GM23248 (cell line): ENCODE measurements around the gene TMCC1. TPM values are rescaled to one million over a fixed set of nuclear protein-coding genes. Genes with fewer than 3 reads are reported as not detected.

Experiments used
- DNase-seq: peaks from one replicate; pipeline ENCODE4 v3.0.0-alpha.2; 2015
- H2AFZ ChIP-seq: fragments of 200-600 bp; sonication (generic); 2 replicates; pipeline ENCODE4 v1.6.1; 2016; ENCODE audit warnings: antibody characterized with exemption
- H3F3A ChIP-seq: fragments of 200-600 bp; sonication (generic); 2 replicates; pipeline ENCODE4 v1.6.1; 2016; ENCODE audit warnings: mild to moderate bottlenecking, antibody characterized with exemption, mixed run types; ENCODE audit not compliant: insufficient read depth
- H3K27ac ChIP-seq: fragments of 200-600 bp; sonication (generic); 2 replicates; pipeline ENCODE4 v1.5.1; 2016; ENCODE audit warnings: mild to moderate bottlenecking
- H3K27me3 ChIP-seq: fragments of 200-600 bp; sonication (generic); replicated peaks from 2 replicates; pipeline ENCODE4 v1.6.1; 2016; ENCODE audit warnings: mild to moderate bottlenecking; ENCODE audit not compliant: insufficient read depth
- H3K36me3 ChIP-seq: fragments of 200-600 bp; sonication (generic); 2 replicates; pipeline ENCODE4 v1.6.1; 2016; ENCODE audit warnings: low read depth, mild to moderate bottlenecking
- H3K4me1 ChIP-seq: fragments of 200-600 bp; sonication (generic); 2 replicates; pipeline ENCODE4 v1.6.1; 2016; ENCODE audit warnings: mild to moderate bottlenecking; ENCODE audit not compliant: insufficient read depth
- H3K4me2 ChIP-seq: fragments of 200-600 bp; sonication (generic); one replicate; pipeline ENCODE4 v1.6.1; 2016; ENCODE audit warnings: mild to moderate bottlenecking; ENCODE audit not compliant: unreplicated experiment
- H3K4me3 ChIP-seq: fragments of 200-600 bp; sonication (generic); 2 replicates; pipeline ENCODE4 v1.5.1; 2016; ENCODE audit warnings: mild to moderate bottlenecking
- H3K79me2 ChIP-seq: fragments of 200-600 bp; sonication (generic); 2 replicates; pipeline ENCODE4 v1.6.1; 2016; ENCODE audit warnings: mild to moderate bottlenecking; ENCODE audit not compliant: insufficient read depth
- H3K9ac ChIP-seq: fragments of 200-600 bp; sonication (generic); 2 replicates; pipeline ENCODE4 v1.6.1; 2016; ENCODE audit warnings: mild to moderate bottlenecking
- H3K9me2 ChIP-seq: fragments of 200-600 bp; sonication (generic); 2 replicates; pipeline ENCODE4 v1.6.1; 2016; ENCODE audit warnings: mixed run types, mild to moderate bottlenecking, moderate library complexity; ENCODE audit not compliant: insufficient read depth
- H3K9me3 ChIP-seq: fragments of 200-600 bp; sonication (generic); one replicate; pipeline ENCODE4 v1.6.1; 2017; ENCODE audit warnings: low read depth
- H4K20me1 ChIP-seq: fragments of 200-600 bp; sonication (generic); 2 replicates; pipeline ENCODE4 v1.6.0; 2016; ENCODE audit not compliant: insufficient read depth
- EZH2 ChIP-seq: fragments of 200-600 bp; sonication (generic); IDR thresholded peaks from 2 replicates; pipeline ENCODE4 v1.6.1; 2018; ENCODE audit warnings: antibody characterized with exemption, mild to moderate bottlenecking; ENCODE audit not compliant: insufficient read depth, poor library complexity, severe bottlenecking
- EZH2phosphoT487 ChIP-seq: fragments of 200-600 bp; sonication (generic); IDR thresholded peaks from 2 replicates; pipeline ENCODE4 v1.6.1; 2018; ENCODE audit warnings: antibody characterized with exemption, moderate library complexity, mild to moderate bottlenecking, low read depth; ENCODE audit not compliant: insufficient read depth
- WGBS, 2 experiments: methylation state at CpG; one replicate each; pipeline ENCODE4 v1.1.6; 2015 to 2017; ENCODE audit warnings: low lambda C conversion rate in 2 of 2, low coverage in 1 of 2; ENCODE audit errors: missing lambda C conversion rate in 2 of 2; 5-methylcytosine and 5-hydroxymethylcytosine counted together
- in situ Hi-C: fragments of 300-500 bp; cut with MboI; formaldehyde crosslinking; loops from 2 replicates; pipeline ENCODE4 v1.15.0; 2020
- polyA plus RNA-seq: library from polyadenylated mRNA; unstranded; fragments of >200 nt; fragmentation: Nextera tagmentation; extraction: Ambion mirVana; gene quantifications from 2 replicates; pipeline ENCODE4 v1.2.1, GENCODE V29; 2016
- total RNA-seq: library from RNA; depleted of rRNA; stranded (reverse); fragments of >200 nt; shearing (Covaris generic); gene quantifications from 2 replicates; pipeline ENCODE4 v1.2.3, GENCODE V29; 2014

TMCC1 gene
- total and polyA plus RNA-seq, 2 experiments from 2014 or later, result 4.0 to 11.1 TPM

DNA sequence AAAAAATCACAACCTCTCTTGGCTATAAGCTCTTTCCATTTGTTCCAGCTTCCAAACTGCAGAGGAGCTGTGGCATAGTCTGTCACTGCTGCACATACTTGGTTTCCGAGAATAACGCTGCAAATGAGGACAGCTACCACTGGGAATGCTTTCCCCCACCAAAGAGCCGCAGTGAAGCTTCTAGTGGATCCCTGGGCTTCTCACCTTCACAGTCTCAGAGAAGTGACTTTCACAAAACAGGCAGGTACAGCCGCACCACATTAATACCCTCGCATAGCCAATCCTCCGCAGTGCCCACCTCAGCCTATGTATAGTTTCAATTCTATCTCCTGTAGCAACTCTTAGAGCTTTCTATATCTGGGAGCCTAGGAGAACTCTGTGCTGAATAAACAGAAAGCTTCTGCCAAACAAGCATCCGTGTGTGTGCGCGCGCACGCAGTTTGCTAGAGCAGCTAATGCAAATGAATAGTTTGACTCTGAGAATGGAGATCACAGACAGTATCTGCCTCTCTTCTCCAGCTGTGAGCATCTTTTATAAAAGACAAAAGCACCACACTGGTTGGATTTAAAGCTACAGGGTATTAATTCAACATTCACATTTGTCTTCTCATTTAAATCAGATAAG, 205.1 kb downstream of the TMCC1 start:
- peaks cover 8% of the 10 kb centered on the region; the same call in 1 of the 2 replicates for H3K4me1 ChIP-seq
- no peaks in the 10 kb centered on the region for H4K20me1 ChIP-seq
- in situ Hi-C loops, result no loop called here
- peak overlapping the region; percentile 75 for H3K4me2 ChIP-seq
- peak overlapping the region; percentile 65 for H3K9ac ChIP-seq
- peak; percentile 87 for DNase-seq
- H3K79me2 ChIP-seq, result peaks cover 13% of the 10 kb centered on the region; the same call in 1 of the 2 replicates
- TF ChIP-seq EZH2phosphoT487 (no peak), EZH2 (no peak)
- H2AFZ ChIP-seq, result peak overlapping the region; percentile 61
- no peaks in the 10 kb centered on the region for H3K9me2 ChIP-seq
- peak overlapping the region; percentile 75 for H3K4me3 ChIP-seq
- H3F3A ChIP-seq, result 0 out of 2 replicates have a peak, but pooled peaks cover 7% of the 10 kb centered on the region
- H3K36me3 ChIP-seq, result no peaks in the 10 kb centered on the region
- no peaks in the 10 kb centered on the region for H3K9me3 ChIP-seq
- no peaks in the 10 kb centered on the region for H3K27me3 ChIP-seq
- peak overlapping the region; percentile 52 for H3K27ac ChIP-seq
- WGBS, 2 experiments, result 5 to 6% methylated on average over 11 of the region's 11 CpGs

DNA sequence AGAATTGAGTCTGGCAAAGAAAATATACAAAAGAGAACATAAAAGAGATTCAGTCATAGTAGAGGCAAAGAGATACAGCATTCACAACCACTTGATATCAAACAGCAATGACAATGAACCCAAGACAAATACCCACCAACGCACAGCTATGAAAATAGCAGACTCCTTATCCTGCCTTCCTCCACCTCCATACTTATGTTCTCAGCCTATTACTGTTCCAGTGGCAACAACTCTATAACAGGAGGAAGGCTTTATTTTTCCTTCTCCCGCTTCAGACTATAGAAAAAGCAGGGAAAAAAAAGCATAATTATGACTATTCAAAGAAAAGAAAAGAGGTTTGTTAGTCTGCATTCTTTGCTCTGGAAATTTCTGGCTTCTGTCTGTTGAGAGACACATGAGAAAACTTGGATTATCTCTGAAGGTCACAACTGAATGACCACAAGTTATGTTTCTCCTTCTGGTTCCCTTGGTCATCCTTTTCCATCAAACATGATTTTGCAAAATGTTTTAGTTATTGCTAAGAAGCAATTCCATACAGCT, 205.9 kb downstream of the TMCC1 start:
- H3F3A ChIP-seq, result 0 out of 2 replicates have a peak, but pooled peaks cover 7% of the 10 kb centered on the region
- peaks cover 13% of the 10 kb centered on the region; the same call in 1 of the 2 replicates for H3K79me2 ChIP-seq
- peak overlapping the region; percentile 75 for H3K4me3 ChIP-seq
- DNase-seq, result peak; percentile 6
- no peaks in the 10 kb centered on the region for H3K9me2 ChIP-seq
- H2AFZ ChIP-seq, result no peak overlapping the region
- WGBS, 2 experiments, result 99 to 100% methylated on average over 2 of the region's 2 CpGs
- H3K27me3 ChIP-seq, result no peaks in the 10 kb centered on the region
- TF ChIP-seq EZH2 (no peak), EZH2phosphoT487 (no peak)
- H4K20me1 ChIP-seq, result no peaks in the 10 kb centered on the region
- H3K9ac ChIP-seq, result peak overlapping the region; percentile 65; the same call in 1 of the 2 replicates
- H3K36me3 ChIP-seq, result no peaks in the 10 kb centered on the region
- peaks cover 8% of the 10 kb centered on the region; the same call in 1 of the 2 replicates for H3K4me1 ChIP-seq
- no peaks in the 10 kb centered on the region for H3K9me3 ChIP-seq
- peak overlapping the region; percentile 75 for H3K4me2 ChIP-seq
- peak overlapping the region; percentile 52; the same call in 1 of the 2 replicates for H3K27ac ChIP-seq
- in situ Hi-C loops, result no loop called here

DNA sequence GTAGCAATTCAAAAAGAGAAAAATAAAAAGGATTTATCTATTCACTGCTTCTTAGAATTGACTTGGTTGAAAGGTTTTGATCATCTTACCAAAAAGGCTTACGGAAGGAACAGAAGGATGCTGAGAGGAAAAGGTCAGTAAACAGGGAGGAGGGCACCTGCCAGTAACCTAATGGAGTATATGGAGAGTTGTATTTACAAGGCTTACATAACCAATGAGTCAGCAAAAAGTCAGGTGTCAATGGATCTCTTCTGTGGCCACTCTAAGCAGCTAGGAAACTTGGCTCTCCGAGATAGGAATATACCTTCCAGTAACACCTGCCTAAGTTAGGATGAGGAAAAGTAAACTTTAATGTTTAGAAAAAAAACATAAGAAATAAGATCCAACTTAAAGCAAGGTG, 206.6 kb downstream of the TMCC1 start:
- Histone ChIP-seq H3K27ac (no peak overlapping the region), H3K9me2 (no peaks in the 10 kb centered on the region), H3K36me3 (no peaks in the 10 kb centered on the region), H3K4me2 (no peak overlapping the region), H3K9me3 (no peaks in the 10 kb centered on the region), H2AFZ (no peak overlapping the region), H3F3A (0 out of 2 replicates have a peak, but pooled peaks cover 7% of the 10 kb centered on the region), H3K9ac (no peak overlapping the region), H3K79me2 (peaks cover 13% of the 10 kb centered on the region; the same call in 1 of the 2 replicates), H3K27me3 (no peaks in the 10 kb centered on the region), H3K4me3 (no peak overlapping the region), H4K20me1 (no peaks in the 10 kb centered on the region), H3K4me1 (peaks cover 8% of the 10 kb centered on the region; the same call in 1 of the 2 replicates)
- 95 to 100% methylated on average over 2 of the region's 2 CpGs for WGBS, 2 experiments
- in situ Hi-C loops, result no loop called here
- TF ChIP-seq EZH2phosphoT487 (no peak), EZH2 (no peak)
- no peak for DNase-seq

DNA sequence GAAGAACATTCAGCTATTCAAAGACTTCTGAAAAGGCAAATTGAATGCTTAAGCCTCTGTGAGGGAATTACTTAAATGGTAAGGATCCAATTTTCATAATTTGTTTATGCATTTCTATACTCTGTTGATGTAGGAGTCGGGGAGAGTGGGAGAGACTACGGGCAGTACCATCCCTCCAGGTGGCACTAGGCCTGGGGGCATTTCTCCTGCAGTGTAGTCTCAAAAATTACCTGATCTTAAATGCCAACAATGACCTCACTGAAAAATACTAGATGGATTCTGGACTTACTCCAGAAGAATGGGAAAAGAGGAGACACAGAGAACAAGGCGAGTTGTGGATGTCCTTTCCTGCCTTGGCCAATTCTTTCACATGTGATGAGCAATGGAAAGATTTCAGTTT, 209.2 kb downstream of the TMCC1 start:
- Histone ChIP-seq H3K36me3 (no peaks in the 10 kb centered on the region), H4K20me1 (no peaks in the 10 kb centered on the region), H3F3A (0 out of 2 replicates have a peak, but pooled peaks cover 7% of the 10 kb centered on the region), H3K9me2 (no peaks in the 10 kb centered on the region), H2AFZ (no peak overlapping the region), H3K4me2 (no peak overlapping the region), H3K9me3 (no peaks in the 10 kb centered on the region), H3K4me3 (no peak overlapping the region), H3K4me1 (peaks cover 13% of the 10 kb centered on the region; the same call in 1 of the 2 replicates), H3K27me3 (no peaks in the 10 kb centered on the region), H3K9ac (no peak overlapping the region), H3K27ac (no peak overlapping the region), H3K79me2 (peaks cover 13% of the 10 kb centered on the region; the same call in 1 of the 2 replicates)
- DNase-seq, result no peak
- TF ChIP-seq EZH2 (no peak), EZH2phosphoT487 (no peak)
- in situ Hi-C loops, result no loop called here
- WGBS, 2 experiments, result 93 to 96% methylated on average over 3 of the region's 3 CpGs
